Measurements from ENCODE around the gene ARFGAP3.

DNA sequence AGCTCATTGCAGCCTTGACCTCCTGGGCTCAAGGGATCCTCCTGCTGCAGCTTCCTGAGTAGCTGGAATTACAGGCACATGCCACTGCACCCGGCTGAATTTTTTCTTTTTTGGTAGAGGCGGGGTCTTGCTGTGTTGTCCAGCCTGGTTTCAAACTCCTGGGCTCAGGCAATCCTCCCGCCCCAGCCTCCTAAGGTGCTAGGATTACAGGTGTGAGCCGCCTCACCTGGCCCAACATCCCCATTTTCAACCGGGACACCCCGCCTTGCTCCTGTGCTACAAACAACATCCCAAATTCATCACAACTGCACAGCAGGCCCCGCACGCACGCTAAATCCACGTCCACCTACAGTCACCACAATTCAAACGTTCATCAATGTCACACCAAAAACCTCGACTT lies 61.0 kb downstream of the ARFGAP3 start:
- TF ChIP-seq, protein P1, sequence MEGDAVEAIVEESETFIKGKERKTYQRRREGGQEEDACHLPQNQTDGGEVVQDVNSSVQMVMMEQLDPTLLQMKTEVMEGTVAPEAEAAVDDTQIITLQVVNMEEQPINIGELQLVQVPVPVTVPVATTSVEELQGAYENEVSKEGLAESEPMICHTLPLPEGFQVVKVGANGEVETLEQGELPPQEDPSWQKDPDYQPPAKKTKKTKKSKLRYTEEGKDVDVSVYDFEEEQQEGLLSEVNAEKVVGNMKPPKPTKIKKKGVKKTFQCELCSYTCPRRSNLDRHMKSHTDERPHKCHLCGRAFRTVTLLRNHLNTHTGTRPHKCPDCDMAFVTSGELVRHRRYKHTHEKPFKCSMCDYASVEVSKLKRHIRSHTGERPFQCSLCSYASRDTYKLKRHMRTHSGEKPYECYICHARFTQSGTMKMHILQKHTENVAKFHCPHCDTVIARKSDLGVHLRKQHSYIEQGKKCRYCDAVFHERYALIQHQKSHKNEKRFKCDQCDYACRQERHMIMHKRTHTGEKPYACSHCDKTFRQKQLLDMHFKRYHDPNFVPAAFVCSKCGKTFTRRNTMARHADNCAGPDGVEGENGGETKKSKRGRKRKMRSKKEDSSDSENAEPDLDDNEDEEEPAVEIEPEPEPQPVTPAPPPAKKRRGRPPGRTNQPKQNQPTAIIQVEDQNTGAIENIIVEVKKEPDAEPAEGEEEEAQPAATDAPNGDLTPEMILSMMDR (IDR thresholded peaks at IDR 0.05; ENCODE audit: borderline replicate concordance, extremely low read depth, low read length, poor library complexity, severe bottlenecking) = no peak
- TF ChIP-seq EZH2 (IDR thresholded peaks at IDR 0.05; ENCODE audit: borderline replicate concordance, low read depth, low read length, severe bottlenecking) = no peak
